ENCODE measurements around the gene CACNA1C.

DNA sequence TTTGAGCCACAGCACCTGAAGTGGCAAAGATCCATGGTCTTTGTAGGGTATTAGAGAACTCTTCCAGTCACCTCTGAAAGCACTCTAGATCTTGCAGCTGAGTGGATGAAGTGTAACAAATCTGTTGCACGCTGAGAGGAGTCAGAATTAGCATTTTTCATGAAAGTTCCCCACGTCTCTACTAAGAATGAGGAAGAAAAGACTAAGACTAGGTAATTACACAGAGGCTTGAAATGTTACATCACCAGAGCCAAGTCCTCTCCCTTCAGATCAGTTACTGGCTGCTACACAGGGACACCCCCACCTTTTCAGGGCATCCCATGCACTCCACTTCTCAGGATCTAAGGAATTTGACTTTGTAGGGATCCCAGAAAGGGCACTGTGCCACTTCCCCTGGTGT, 643.3 kb downstream of the CACNA1C start:
- TF ChIP-seq, protein P1, sequence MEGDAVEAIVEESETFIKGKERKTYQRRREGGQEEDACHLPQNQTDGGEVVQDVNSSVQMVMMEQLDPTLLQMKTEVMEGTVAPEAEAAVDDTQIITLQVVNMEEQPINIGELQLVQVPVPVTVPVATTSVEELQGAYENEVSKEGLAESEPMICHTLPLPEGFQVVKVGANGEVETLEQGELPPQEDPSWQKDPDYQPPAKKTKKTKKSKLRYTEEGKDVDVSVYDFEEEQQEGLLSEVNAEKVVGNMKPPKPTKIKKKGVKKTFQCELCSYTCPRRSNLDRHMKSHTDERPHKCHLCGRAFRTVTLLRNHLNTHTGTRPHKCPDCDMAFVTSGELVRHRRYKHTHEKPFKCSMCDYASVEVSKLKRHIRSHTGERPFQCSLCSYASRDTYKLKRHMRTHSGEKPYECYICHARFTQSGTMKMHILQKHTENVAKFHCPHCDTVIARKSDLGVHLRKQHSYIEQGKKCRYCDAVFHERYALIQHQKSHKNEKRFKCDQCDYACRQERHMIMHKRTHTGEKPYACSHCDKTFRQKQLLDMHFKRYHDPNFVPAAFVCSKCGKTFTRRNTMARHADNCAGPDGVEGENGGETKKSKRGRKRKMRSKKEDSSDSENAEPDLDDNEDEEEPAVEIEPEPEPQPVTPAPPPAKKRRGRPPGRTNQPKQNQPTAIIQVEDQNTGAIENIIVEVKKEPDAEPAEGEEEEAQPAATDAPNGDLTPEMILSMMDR (IDR thresholded peaks at IDR 0.05) = no peak
- no peak for TF ChIP-seq POLR2A (IDR thresholded peaks at IDR 0.05)
